Epithelial cell of esophagus (primary cell): ENCODE results near the gene GLIS1.

Source experiments
- DNase-seq: peaks from one replicate; pipeline ENCODE4 v3.0.0; 2010; ENCODE audit warnings: low read depth
- H3K4me3 ChIP-seq: 2 replicates; pipeline ENCODE4 v1.5.1; 2011; ENCODE audit warnings: mild to moderate bottlenecking, low read length, control low read depth
- CTCF ChIP-seq: IDR thresholded peaks from 2 replicates; pipeline ENCODE4 v1.5.1; 2011; ENCODE audit warnings: low read depth, mild to moderate bottlenecking, low read length, control low read depth, inconsistent platforms; ENCODE audit not compliant: insufficient read depth; ENCODE audit errors: missing control alignments

Gene GLIS1

DNA sequence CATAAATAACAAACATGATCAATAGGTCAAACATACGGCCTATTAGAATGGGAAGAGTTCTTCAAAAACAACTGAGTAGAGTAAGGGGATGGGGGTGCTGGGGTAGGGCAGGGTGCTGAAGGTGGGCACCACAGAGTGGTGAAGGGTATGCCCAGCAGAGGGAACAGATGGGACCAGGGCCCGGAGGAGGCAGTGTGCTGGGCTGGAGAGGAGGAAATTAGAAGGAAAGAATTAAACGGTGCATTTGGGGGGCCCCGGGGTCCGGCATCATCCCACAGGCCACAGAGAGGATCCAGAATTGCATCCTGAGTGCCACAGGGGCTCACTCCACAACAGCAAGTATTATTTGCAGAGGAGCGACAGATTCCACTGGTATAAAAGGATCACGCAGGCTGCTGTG, 94.5 kb downstream of the GLIS1 start:
- H3K4me3 ChIP-seq, result no peak overlapping the region
- no peak for DNase-seq
- TF ChIP-seq CTCF, result no peak

GRCh38 chr1:53643881-53644390, 95.0 kb downstream of the GLIS1 start:
- no peak for TF ChIP-seq CTCF
- H3K4me3 ChIP-seq, result no peak overlapping the region
- DNase-seq, result no peak

DNA sequence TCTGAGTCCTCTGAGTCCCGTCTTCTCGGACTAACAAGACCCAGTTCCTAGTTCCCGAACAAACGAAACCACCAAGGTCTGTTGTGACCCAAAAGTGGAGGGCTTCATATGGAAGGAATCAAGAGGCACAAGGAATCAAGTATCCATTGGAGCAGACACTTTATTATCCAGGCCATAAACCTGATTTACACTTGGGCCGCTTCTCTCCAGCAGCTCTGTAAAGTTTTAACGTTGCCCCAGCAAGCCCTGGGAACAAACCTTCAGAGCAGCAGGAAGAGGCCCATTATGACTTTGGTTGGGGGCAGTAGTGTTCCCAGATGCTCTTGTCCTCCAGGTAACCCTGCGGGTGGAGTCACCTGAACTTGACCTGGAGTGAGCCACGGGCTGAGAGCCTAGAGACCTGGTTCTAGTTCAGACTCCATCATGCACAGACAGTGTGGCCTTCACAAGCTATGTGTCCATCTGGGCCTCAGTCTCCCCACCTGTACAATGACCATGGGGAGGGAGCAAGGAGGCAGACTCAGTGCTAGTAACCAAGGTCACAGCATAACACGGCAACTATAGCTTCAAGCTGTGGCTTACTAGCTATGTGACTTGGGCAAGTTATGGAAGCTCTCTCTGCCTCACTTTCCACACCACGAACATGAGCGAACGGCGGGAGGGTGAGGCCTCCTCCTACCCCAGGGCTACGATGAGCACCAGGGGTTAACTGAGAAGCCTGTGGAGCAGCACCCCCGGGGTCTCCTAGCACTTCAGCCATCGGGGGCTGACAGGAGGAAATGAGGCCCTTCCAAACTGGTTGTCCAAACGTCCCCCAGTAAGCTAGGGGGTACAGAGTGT, 95.7 kb downstream of the GLIS1 start:
- no peak for DNase-seq
- no peak overlapping the region for H3K4me3 ChIP-seq
- TF ChIP-seq CTCF, result no peak

- DNase-seq, result no peak
- no peak overlapping the region for H3K4me3 ChIP-seq
- TF ChIP-seq CTCF, result no peak
Observed at GRCh38 chr1:53642607-53643006, 96.4 kb downstream of the GLIS1 start.

GRCh38 chr1:53642215-53642555, 96.8 kb downstream of the GLIS1 start:
- no peak for TF ChIP-seq CTCF
- DNase-seq, result no peak
- no peak overlapping the region for H3K4me3 ChIP-seq

DNA sequence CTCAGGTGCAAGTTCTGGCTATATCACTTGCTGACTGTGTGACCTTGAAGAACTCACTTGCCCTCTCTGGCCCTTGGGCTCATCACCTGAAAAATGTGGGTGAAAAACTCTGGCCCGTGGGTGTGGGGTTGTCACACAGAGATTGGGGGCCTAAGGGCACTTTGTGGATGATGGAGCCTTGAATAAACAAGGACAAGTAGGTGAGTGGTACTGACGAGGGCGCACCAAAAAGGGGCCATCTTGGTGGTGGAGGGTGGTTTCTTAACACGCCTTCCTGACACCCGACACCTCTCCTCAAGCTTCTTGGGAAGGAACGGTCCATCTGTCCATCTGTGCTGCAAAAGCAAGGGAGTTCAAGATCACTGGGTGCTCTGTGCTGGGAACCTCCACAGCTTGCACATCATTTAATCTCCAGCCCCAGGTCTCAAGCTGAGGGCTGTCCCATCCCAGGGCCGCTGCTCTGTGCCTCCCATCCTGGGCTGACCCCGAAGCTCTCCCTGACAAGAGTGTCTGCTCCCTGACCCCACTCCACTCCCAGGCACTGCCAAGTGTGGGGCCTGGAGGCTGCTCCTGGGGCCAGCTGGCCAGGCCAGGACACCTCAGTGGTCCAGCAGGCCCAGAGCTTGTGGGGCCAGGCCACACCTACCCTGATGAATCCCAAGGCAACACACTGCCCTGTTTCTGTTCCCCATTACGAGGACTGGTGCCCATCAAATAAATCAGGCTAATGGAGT, 97.3 kb downstream of the GLIS1 start:
- TF ChIP-seq CTCF, result no peak
- H3K4me3 ChIP-seq, result no peak overlapping the region
- DNase-seq, result no peak
